GM12801 (cell line): ENCODE results near the gene NAGA.

Source experiments
- TF ChIP-seq, protein P1 (sequence below): IDR thresholded peaks from one replicate; pipeline ENCODE4 v1.5.1; 2011; ENCODE audit warnings: control low read depth; ENCODE audit not compliant: insufficient read length; ENCODE audit errors: extremely low read depth

NAGA gene

DNA sequence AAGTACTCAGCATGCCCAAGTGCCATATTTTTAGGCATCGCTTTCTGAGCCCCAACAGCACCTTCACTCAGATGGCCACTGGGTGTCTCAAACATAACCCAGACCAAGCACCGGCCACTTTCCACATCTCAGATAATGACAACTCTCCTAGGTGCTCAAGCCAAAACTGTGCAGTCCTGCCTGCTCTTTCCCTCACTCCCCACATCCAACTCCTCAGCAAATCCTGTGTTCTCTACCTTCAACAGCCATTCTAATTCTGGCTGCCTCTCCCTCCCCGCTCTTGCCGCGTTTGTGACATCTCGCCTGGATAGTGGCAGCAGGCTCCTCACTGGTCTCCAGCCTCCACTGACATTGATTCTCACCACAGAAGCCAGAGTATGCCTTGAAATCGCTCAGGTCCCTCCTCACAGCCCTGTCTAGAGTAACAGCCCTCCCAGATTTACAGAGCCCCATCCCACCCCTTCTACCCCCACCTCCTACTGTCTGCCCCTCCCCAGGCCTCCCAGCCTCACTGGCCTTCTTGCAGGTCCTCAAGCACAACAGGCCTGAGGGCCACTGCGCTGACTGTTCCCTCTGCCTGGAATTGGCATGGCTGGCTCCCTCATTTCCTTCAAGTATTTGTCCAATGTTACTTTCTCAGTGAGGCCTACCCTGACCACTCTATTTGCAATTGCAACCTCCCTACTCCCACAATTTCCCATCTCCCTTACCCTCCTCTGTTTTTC, 2.2 kb upstream of the NAGA start:
- TF ChIP-seq, protein P1, sequence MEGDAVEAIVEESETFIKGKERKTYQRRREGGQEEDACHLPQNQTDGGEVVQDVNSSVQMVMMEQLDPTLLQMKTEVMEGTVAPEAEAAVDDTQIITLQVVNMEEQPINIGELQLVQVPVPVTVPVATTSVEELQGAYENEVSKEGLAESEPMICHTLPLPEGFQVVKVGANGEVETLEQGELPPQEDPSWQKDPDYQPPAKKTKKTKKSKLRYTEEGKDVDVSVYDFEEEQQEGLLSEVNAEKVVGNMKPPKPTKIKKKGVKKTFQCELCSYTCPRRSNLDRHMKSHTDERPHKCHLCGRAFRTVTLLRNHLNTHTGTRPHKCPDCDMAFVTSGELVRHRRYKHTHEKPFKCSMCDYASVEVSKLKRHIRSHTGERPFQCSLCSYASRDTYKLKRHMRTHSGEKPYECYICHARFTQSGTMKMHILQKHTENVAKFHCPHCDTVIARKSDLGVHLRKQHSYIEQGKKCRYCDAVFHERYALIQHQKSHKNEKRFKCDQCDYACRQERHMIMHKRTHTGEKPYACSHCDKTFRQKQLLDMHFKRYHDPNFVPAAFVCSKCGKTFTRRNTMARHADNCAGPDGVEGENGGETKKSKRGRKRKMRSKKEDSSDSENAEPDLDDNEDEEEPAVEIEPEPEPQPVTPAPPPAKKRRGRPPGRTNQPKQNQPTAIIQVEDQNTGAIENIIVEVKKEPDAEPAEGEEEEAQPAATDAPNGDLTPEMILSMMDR: no peak

DNA sequence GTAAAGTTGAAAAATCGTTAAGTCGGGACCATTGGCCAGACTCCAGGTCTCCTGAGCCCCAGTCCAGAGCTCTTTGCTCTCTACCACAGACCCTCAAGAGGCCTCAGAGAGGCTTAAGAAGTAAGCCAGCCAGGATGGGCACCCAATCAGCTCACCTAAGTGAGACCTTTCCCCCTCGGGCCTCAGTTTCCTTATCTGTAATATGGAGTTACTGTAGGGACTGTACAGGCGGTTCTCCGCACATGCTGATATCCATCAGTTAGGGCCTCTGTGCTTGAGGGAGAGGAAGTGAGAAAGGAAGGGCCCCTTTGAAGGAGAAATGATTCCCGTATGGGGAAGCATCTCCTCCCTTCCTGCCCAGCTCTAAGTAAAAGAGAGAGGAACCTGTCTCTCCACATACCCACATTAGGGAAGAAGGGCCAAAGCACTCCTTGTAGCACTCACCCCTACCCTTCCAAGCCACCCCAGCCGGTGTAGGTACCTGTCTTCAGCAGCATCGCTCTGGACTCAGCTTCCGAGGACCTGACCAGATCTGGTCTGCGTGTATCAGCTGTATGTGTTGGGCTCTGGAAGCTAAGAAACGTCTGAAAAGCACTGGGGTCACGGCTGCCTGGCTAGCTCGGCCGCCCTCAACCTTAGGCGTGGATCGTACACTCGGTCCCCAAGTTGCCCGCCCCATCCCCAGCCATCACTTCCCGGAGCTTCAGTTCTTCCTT, 653 bp downstream of the NAGA start:
- TF ChIP-seq, protein P1: no peak

DNA sequence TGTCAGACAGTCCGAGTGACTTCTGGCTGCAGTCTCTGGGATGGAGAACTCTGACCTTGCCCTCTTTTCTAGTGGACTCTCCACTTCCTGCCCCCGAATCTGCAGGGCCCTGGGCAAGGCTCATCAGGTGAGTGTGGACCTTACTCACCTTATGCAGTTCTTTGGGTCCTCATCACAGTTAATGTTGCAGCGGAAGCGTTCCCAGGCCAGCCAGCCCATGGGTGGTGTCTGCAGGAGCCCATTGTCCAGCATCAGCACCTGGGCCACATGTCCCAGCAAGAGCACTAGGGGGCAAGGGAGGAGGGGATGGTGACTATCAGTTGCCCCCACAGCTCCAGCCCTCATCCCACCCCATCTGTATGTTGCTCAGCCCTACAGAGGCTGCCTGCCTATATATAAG, 2.3 kb downstream of the NAGA start:
- TF ChIP-seq, protein P1: no peak

DNA sequence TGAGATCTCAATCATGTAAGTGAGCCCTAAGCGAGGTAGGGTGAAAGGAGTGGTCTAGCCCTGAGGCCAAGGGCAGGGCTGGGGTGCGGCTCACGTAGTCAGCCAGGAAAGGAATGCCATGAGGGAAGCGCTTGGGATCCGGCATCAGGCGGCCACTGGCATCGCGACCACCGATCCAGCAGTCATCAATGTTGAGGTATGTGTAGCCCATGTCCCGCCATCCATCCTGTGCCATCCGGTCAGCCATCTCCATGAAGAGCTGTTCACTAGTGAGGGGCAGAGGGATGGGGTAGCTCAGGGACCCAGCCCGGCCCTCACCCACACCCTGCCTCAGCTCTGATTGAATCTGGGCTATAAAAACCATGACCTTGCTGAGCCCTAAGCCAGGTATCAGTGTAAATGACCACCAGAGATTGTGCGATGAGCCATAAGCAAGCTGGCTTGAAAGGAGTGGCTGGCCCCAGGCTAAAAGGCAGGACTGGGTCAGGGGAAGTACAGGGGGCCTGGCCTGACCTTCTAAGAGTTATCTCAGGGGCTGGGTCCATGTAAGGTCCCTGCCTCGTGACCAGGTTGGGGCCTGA, 2.9 kb downstream of the NAGA start:
- TF ChIP-seq, protein P1: no peak

DNA sequence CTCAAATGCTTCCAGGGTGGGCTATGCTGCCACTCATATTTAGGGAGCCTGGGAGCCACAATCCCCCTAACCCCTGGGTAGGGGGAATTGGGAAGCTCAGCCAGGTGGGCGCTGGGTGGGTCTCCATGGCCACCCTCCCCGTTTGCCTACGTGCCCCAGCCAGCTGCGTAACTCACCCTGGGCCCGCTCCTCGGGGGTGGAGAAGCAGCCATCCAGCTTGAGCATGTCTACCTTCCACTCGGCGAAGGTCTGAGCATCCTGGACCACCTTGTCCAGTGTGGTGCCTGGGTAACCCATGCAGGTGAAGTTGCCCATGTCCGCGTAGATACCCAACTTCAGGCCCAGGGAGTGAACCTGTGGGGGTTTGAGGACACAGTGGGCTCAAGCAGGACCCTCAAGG, 3.7 kb downstream of the NAGA start:
- TF ChIP-seq, protein P1: no peak

DNA sequence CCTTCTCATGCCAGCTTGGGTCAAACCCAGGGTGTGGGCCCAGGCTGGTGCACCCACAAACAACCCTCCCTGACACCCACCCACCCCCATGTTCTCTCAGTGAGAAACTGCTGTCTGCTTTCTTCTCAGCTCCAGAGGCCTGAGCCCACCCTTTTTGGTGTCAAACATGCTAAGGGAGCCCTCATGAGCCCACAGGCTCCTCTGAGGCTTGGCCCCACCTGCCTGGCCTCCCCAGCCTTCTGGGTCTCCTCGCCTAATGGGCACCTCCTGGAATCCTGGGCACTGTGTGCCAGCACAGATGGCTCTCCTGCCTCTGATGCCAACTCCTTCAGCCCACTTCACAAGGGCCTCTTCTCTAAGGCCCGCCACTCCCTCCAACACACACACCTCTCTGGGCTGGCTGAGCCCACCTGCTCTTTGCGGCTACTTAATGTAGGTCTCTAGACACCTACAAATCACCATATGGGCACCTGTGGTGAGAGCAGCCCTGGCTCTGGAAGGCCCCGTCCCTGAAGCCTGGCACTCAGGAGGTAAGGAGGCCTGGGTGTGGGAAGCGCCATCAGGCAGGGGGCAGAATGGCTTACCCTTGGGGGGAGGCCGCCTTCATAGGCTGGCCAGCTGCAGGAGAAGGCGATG, 4.4 kb downstream of the NAGA start:
- TF ChIP-seq, protein P1: no peak

DNA sequence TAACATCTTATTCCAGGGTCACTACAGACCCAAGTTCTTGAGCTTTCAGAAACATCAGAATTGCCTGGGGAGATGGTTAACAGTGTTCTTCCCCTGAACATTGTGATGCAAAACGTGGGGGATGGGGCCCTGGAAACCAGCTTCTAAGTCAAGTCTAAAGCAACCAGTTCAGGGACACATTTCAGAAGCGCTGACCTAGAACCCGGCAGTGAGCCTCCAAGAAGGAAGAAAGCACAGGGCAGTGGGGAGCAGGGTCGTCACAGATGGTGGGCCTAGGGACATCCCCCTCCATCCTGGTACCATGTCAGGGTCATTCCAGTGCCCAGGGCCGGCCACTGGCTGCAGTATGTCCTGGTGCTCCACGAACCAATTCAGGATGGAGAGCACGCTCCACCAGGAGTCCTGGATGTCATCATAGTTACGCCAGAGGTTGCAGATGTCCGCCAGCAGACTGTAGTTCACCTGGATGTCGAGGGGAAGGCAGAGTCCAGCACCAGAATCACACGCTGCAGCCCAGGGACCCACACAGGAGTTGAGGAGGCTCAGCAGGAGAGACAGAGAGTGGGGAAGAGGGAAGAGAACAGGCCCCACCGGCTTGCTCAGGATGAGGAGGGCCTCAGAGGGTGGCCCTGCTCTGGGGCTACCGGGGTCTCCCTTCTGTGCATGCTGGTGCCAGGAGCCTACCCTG, 5.0 kb downstream of the NAGA start:
- TF ChIP-seq, protein P1: no peak
